ENCODE measurements around the gene ADGRG1. TPM values are rescaled to one million over a fixed set of nuclear protein-coding genes. Genes with fewer than 3 reads are reported as not detected.
"Not testable (repeated sequence)": the region's sequence is repeated elsewhere in the genome, so short reads cannot be mapped to it uniquely, and the experiment has no call there.

Gene ADGRG1
- polyA plus RNA-seq, 1 donor, result 5.8 TPM

GRCh38 chr16:57666353-57667047 lies 38.1 kb downstream of the ADGRG1 start:
- no peak for DNase-seq (ENCODE audit: low read depth)

GRCh38 chr16:57667048-57667525 lies 38.7 kb downstream of the ADGRG1 start:
- DNase-seq (ENCODE audit: low read depth), result no peak

GRCh38 chr16:57667526-57668262 lies 39.3 kb downstream of the ADGRG1 start:
- no peak for DNase-seq (ENCODE audit: low read depth)

DNA sequence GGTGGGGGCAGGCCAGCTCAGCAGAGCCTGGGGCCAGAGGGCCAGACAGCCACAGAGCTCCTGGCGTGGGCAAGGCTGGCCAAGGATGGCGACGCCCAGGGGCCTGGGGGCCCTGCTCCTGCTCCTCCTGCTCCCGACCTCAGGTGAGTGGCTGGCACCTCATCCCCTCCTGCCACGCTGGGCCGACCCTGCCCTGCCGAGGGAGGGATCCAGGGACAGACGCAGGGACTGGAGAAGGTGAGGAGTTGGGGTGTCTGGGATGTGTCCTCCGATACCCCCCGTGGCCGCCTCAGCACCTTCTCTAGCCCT lies 39.8 kb downstream of the ADGRG1 start, which contains the start of gene ADGRG3:
ADGRG3 (plus strand) TSS at position 44 of the 309 bp plus-strand sequence; CDS start at position 86, 42 bp downstream.
- DNase-seq (ENCODE audit: low read depth), result no peak

GRCh38 chr16:57668630-57669475 lies 40.4 kb downstream of the ADGRG1 start:
- DNase-seq (ENCODE audit: low read depth), result no peak

DNA sequence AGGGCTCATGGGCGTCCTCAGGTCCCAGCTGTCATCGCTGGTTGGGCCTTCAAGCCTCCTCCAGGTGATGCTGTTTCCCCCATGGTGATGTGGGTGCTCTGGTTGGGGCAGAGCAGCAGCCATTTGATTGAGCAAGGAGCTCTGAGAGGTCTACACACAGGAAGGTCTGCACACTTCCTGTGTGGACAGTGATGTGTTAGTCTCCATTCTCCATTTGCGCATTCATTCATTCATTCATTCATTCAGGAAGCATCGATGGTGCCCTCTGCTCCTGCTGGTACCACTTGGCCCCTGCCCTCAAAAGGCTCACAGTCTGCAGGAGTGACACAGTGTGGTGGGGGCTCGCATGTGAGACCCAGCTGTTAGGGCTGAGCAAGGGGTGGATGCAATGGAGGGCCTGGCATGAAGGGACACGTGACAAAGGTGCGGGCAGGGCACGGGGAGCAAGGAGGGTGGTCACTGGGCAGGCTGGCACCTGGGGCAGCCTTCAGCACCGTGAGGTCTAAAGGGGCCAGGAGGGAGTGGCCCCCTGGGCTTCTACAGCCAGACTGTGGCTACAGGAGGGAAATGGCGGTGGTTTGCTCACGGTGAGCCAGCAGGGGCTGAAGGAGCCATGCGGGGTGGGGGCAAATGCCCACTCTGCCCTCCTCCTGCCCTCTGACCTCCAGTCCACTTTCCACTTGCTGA lies 41.2 kb downstream of the ADGRG1 start:
- DNase-seq (ENCODE audit: low read depth), result no peak

DNA sequence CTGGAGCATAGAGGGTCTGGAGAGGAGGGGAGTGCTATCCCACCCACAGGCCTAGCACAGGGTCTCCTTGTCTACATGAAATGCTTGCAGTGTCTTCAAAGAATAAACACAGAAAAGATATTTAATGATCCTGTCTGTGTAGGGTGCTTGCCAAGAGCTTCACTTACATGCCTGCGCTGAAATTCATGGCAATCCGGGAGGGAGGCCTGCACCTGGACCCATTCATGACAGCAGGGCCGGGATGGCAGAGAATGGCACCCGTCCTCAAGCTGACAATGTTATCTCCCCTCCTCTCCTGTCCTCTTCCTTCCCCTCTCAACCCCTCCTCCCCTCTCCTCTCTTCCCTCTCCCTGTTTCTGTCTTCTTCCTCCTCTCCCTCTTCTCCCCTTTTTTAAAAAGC lies 41.8 kb downstream of the ADGRG1 start:
- no peak for DNase-seq (ENCODE audit: low read depth)

DNA sequence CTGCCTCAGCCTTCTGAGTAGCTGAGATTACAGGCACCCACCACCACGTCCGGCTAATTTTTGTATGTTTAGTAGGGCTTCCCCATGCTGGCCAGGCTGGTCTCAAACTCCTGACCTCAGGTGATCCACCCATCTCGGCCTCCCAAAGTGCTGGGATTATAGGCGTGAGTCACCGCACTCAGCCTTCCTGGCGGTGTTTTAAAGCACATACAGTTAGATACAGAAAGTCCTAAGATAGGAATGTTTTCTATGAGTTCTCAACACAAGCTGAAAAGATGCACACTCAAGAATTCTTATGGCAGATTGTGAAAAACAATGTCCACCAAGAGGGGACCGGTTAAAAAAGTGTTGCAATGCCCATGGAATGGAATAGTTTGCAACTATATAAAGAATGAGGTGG lies 43.0 kb downstream of the ADGRG1 start:
- DNase-seq (ENCODE audit: low read depth), result not testable (repeated sequence)

- no peak for DNase-seq (ENCODE audit: low read depth)
These were observed 44.0 kb downstream of the ADGRG1 start for GRCh38 chr16:57672416-57672815.

- DNase-seq (ENCODE audit: low read depth), result no peak
These were observed 44.4 kb downstream of the ADGRG1 start for GRCh38 chr16:57672824-57673223.

GRCh38 chr16:57675741-57676551 lies 47.5 kb downstream of the ADGRG1 start:
- DNase-seq (ENCODE audit: low read depth), result peak; percentile 28

DNA sequence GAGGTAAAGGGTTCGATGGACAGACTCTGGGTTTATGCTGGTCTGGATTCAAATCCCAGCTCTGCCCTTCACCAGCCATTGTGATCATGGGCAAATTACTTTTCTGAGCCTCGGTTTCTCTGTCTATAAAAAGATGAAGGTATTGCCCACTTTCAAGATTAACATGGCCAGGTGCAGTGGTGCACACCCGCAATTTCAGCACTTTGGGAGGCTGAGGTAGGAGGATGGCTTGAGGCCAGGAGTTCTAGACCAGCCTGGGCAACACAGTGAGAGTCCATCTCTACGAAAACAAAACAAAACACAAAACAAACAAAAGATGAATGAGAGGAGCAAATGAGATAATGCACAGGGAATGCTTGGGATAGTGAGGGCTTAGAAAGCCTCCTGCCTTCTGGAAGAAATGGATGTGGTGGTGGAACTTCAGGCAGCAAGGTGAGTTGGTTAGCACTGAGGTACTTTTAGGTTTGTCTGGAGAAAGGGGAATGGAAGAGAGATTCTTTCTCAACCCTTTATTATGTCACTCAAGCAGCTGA lies 48.2 kb downstream of the ADGRG1 start:
- DNase-seq (ENCODE audit: low read depth), result no peak

DNA sequence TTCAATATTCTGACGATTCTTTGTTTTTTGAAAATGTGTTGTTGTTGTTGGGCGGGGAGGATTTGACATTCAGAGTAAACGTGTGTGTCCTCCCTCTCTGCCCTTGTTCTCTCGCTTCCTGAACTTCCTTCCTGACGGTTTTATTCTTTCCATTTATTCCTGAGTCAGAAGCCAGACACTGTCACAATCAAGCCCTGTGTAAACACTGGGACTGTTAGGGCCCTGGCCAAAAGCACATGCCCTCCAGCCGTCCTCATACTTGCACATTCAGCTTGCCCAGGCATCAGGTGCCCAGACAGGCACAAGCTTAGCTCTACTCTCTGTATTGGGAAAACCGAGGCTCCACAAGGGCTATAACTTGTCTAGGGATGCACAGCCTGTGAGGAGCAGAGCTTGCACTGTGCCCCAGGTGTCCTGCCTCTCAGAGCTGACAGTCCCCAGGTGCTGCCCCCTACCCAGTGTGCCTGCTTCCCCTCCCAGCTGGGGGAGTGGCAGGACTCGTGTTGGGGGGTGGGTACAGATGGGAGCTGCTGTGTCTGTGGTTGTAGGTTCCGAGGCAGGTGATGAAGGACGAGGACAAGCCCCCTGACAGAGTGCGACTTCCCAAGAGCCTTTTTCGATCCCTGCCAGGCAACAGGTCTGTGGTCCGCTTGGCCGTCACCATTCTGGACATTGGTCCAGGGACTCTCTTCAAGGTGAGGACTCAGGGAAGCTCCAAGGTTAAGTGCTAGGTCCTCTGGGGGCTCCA lies 49.4 kb downstream of the ADGRG1 start:
- DNase-seq (ENCODE audit: low read depth), result no peak

- DNase-seq (ENCODE audit: low read depth), result no peak
These were observed 50.6 kb downstream of the ADGRG1 start for GRCh38 chr16:57679016-57679415.

DNA sequence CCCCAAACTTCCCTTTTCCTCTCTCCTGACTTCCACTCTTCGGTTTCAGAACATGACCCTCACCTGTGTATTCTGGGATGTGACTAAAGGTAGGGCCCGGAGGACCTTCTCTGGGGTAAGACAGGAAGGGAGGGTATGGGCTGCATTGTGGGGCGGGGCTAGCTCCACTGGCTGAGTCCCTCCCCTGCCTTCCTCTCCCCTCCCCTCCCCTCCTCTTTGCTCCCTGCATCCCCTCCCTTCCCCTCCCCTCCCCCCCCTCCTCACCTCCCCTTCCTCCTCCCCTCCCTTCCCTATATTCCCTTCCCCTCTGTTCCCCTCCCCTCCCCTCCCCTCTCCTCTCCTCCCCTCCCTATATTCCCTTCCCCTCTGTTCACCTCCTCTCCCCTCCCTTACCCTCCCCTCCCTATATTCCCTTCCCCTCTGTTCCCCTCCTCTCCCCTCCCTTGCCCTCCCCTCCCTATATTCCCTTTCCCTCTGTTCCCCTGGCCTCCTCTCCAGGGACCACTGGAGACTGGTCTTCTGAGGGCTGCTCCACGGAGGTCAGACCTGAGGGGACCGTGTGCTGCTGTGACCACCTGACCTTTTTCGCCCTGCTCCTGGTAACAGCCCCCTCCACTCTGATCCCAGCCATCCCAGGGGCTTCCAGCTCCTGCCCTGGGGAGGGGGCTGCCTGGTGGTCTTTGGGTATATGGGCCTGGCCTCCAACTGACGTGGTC lies 51.5 kb downstream of the ADGRG1 start:
- no peak for DNase-seq (ENCODE audit: low read depth)

GRCh38 chr16:57680842-57681375 lies 52.5 kb downstream of the ADGRG1 start:
- no peak for DNase-seq (ENCODE audit: low read depth)

DNA sequence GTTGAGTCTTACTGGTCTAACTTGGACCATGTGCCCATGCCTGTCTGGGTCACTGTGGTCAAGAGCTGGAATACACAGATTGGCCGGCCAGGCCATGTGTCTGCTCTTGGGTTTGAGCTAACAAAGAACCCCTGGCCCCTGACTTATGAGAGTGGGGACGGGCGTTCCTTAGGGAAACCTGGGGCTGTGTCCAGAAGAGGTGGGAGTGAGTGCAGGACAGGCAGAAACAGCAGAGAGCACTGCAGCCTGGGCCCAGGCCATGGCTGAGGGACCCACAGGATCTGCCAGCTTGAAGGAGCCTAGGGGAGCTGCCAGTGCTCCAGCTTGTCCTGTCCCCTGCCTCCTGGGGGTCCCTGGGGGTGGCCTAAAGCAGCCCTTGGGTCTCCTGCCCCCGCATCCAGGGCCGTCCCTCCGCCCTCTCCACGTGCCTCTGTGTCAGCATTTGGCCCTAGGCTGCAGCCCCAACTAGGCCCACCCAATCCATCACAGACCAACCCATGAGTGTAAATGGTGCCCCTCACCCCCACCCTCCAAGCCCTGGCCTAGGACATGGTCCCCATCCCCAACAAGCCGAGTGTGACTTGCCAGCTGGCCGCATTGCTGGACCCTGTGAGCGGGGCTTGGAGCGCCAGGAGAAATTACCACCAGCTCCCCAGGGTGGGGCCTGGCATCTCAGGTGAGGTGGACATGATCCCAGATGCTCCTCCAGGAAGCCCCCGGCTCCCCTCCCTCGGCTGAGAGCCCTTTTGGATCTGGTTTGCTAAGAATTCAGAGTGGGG lies 53.7 kb downstream of the ADGRG1 start:
- no peak for DNase-seq (ENCODE audit: low read depth)

Data from forelimb muscle (tissue), 1 donor.